ENCODE results near the gene COPB1. TPM values are rescaled to one million over a fixed set of nuclear protein-coding genes. Genes with fewer than 3 reads are reported as not detected.

The COPB1 gene
- total and polyA plus RNA-seq, 2 of the 13 experiments (the other 11 are each of a cell fraction or from before 2014, with no cell fraction given): 114 to 195 TPM

GRCh38 chr11:14499560-14500180 is at the start of gene COPB1 (continued):
- no peak for TF ChIP-seq EP300 (IDR thresholded peaks at IDR 0.05; ENCODE audit: low read depth in 2 of 2, low read length in 2 of 2)
- TF ChIP-seq EP300 (CRISPR knock-in tag; IDR thresholded peaks at IDR 0.05; ENCODE audit: borderline replicate concordance): no peak
- peak; percentile 78; the same call in 1 of the 2 replicates for TF ChIP-seq ZBTB7B (CRISPR knock-in tag; IDR thresholded peaks at IDR 0.05)
- TF ChIP-seq ZNF792 (CRISPR knock-in tag; IDR thresholded peaks at IDR 0.05): peak; percentile 88
- no peak for TF ChIP-seq PLRG1 (conservative IDR thresholded peaks at IDR 0.05)
- peak; percentile 62; the same call in 1 of the 2 replicates for TF ChIP-seq MEIS2 (CRISPR knock-in tag; IDR thresholded peaks at IDR 0.05)
- TF ChIP-seq, protein P1, sequence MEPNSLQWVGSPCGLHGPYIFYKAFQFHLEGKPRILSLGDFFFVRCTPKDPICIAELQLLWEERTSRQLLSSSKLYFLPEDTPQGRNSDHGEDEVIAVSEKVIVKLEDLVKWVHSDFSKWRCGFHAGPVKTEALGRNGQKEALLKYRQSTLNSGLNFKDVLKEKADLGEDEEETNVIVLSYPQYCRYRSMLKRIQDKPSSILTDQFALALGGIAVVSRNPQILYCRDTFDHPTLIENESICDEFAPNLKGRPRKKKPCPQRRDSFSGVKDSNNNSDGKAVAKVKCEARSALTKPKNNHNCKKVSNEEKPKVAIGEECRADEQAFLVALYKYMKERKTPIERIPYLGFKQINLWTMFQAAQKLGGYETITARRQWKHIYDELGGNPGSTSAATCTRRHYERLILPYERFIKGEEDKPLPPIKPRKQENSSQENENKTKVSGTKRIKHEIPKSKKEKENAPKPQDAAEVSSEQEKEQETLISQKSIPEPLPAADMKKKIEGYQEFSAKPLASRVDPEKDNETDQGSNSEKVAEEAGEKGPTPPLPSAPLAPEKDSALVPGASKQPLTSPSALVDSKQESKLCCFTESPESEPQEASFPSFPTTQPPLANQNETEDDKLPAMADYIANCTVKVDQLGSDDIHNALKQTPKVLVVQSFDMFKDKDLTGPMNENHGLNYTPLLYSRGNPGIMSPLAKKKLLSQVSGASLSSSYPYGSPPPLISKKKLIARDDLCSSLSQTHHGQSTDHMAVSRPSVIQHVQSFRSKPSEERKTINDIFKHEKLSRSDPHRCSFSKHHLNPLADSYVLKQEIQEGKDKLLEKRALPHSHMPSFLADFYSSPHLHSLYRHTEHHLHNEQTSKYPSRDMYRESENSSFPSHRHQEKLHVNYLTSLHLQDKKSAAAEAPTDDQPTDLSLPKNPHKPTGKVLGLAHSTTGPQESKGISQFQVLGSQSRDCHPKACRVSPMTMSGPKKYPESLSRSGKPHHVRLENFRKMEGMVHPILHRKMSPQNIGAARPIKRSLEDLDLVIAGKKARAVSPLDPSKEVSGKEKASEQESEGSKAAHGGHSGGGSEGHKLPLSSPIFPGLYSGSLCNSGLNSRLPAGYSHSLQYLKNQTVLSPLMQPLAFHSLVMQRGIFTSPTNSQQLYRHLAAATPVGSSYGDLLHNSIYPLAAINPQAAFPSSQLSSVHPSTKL (CRISPR knock-in tag; IDR thresholded peaks at IDR 0.05): peak; percentile 62
- no peak for TF ChIP-seq NR2F6 (IDR thresholded peaks at IDR 0.05)
- no peak for TF ChIP-seq NR2F6 (CRISPR knock-in tag; IDR thresholded peaks at IDR 0.05)
- TF ChIP-seq TMF1 (CRISPR knock-in tag; IDR thresholded peaks at IDR 0.05; ENCODE audit: low read depth): peak; percentile 80; the same call in 1 of the 2 replicates
- no peak for TF ChIP-seq CAMTA2 (CRISPR knock-in tag; IDR thresholded peaks at IDR 0.05; ENCODE audit: borderline replicate concordance)
- peak; percentile 69; the same call in 1 of the 2 replicates for TF ChIP-seq ARNT2 (CRISPR knock-in tag; IDR thresholded peaks at IDR 0.05; ENCODE audit: low read depth)
- no peak for TF ChIP-seq ZNF383 (CRISPR knock-in tag; IDR thresholded peaks at IDR 0.05; ENCODE audit: borderline replicate concordance)
- no peak for TF ChIP-seq SATB2 (CRISPR knock-in tag; IDR thresholded peaks at IDR 0.05)
- no peak for TF ChIP-seq ZNF251 (CRISPR knock-in tag; IDR thresholded peaks at IDR 0.05)
- TF ChIP-seq, protein P2, sequence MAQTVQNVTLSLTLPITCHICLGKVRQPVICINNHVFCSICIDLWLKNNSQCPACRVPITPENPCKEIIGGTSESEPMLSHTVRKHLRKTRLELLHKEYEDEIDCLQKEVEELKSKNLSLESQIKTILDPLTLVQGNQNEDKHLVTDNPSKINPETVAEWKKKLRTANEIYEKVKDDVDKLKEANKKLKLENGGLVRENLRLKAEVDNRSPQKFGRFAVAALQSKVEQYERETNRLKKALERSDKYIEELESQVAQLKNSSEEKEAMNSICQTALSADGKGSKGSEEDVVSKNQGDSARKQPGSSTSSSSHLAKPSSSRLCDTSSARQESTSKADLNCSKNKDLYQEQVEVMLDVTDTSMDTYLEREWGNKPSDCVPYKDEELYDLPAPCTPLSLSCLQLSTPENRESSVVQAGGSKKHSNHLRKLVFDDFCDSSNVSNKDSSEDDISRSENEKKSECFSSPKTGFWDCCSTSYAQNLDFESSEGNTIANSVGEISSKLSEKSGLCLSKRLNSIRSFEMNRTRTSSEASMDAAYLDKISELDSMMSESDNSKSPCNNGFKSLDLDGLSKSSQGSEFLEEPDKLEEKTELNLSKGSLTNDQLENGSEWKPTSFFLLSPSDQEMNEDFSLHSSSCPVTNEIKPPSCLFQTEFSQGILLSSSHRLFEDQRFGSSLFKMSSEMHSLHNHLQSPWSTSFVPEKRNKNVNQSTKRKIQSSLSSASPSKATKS (CRISPR knock-in tag; IDR thresholded peaks at IDR 0.05): no peak
- no peak for TF ChIP-seq ZNF550 (CRISPR knock-in tag; IDR thresholded peaks at IDR 0.05; ENCODE audit: borderline replicate concordance)
- TF ChIP-seq ZNF567 (CRISPR knock-in tag; IDR thresholded peaks at IDR 0.05; ENCODE audit: borderline replicate concordance): no peak
- TF ChIP-seq MED1 (CRISPR knock-in tag; IDR thresholded peaks at IDR 0.05): peak; percentile 69
- no peak for TF ChIP-seq ZHX1 (CRISPR knock-in tag; IDR thresholded peaks at IDR 0.05; ENCODE audit: low read depth)
- 0 out of 2 replicates have a peak, but pooled peaks have one; percentile 36 for TF ChIP-seq ZBTB7A (CRISPR knock-in tag; IDR thresholded peaks at IDR 0.05)
- no peak for TF ChIP-seq NFE2L1 (CRISPR knock-in tag; IDR thresholded peaks at IDR 0.05; ENCODE audit: borderline replicate concordance)
- TF ChIP-seq SKI (IDR thresholded peaks at IDR 0.05; ENCODE audit: partially characterized antibody): peak; percentile 54
- TF ChIP-seq ZSCAN9 (CRISPR knock-in tag; IDR thresholded peaks at IDR 0.05; ENCODE audit: borderline replicate concordance): peak; percentile 52; the same call in 1 of the 2 replicates
